Ovary (tissue), 9 donors: ENCODE data around the gene ITPKC. TPM values are rescaled to one million over a fixed set of nuclear protein-coding genes. Genes with fewer than 3 reads are reported as not detected.

Source experiments
- DNase-seq, 5 donors: peaks; one replicate each; pipeline ENCODE4 v3.0.0-alpha.2; 2019 to 2020
- H3K27ac ChIP-seq, 2 donors: fragments of 200-600 bp; one replicate each; pipeline versions ENCODE4 v1.5.1 to v1.8.0; 2019 to 2022
- H3K27me3 ChIP-seq: fragments of 200-600 bp; one replicate; pipeline ENCODE4 v1.8.0; 2022
- H3K36me3 ChIP-seq: fragments of 200-600 bp; sonication (generic); one replicate; pipeline ENCODE4 v1.5.1; 2019
- H3K4me1 ChIP-seq: one replicate; pipeline ENCODE4 v1.8.1; 2013; ENCODE audit warnings: mild to moderate bottlenecking, moderate library complexity; ENCODE audit not compliant: insufficient read depth
- H3K4me3 ChIP-seq: fragments of 200-600 bp; sonication (generic); one replicate; pipeline ENCODE4 v1.5.1; 2017
- H3K9me3 ChIP-seq, 2 donors: fragments of 200-600 bp in 1 of 2; sonication (generic) in 1 of 2; one replicate each; pipeline versions ENCODE4 v1.5.1 to v1.8.1; 2013 to 2019; ENCODE audit warnings: mild to moderate bottlenecking in 1 of 2, moderate library complexity in 1 of 2
- CTCF ChIP-seq, 3 donors: fragments of 450-650 bp in 2 of 3; fragments of 200-600 bp in 1 of 3; IDR thresholded peaks; one replicate each; pipeline versions ENCODE4 v1.5.1 to v1.8.0; 2016 to 2022; ENCODE audit warnings: antibody characterized with exemption in 3 of 3, mild to moderate bottlenecking in 1 of 3
- EP300 ChIP-seq: sonication (generic); formaldehyde crosslinking; IDR thresholded peaks from one replicate; pipeline ENCODE4 v1.6.1; 2017; ENCODE audit warnings: antibody characterized with exemption
- POLR2A ChIP-seq: fragments of 450-650 bp; IDR thresholded peaks from one replicate; pipeline ENCODE4 v1.6.1; 2017; ENCODE audit warnings: antibody characterized with exemption, mild to moderate bottlenecking, moderate library complexity
- WGBS, 3 donors: extraction: QIAGEN DNeasy Blood & Tissue Kit in 1 of 3; methylation state at CpG; one replicate each; pipeline versions ENCODE4 v1.1.5 to v1.1.7; 2013 to 2017; 5-methylcytosine and 5-hydroxymethylcytosine counted together
- intact Hi-C, 4 donors: fragments of 100-400 bp; cut with DNase I; formaldehyde crosslinking; loops; one replicate each; pipeline versions ENCODE4 v1.11.0 to v1.15.1; 2022 to 2023
- polyA plus RNA-seq, 2 donors: library from polyadenylated mRNA; stranded (reverse); fragments of 200-250 nt in 1 of 2; fragments of 350-450 nt in 1 of 2; fragmentation: Illumina TruSeq in 1 of 2; extraction: RNeasy Lipid Tissue Mini Kit (QIAGEN cat#74804) in 1 of 2; gene quantifications; one replicate each; pipeline ENCODE4 v1.2.3, GENCODE V29; 2013 to 2014
- total RNA-seq, 7 donors: library from RNA; depleted of rRNA in 2 of 7; stranded (reverse); fragments of >200 nt in 2 of 7; fragmentation: NEBNext Ultra II Directional in 3 of 7; extraction: Animal tissue kit (Norgen Biotek cat#: 25700) in 3 of 7; gene quantifications; one replicate each; pipeline versions ENCODE4 v1.1.0 to v1.2.4, GENCODE V29; 2016 to 2023
- donor health status: DM: no; HTN: no; CAD: no; lungs with moderate emphysema.
- donor health status: DM: no; HTN: no; CAD: no.
- donor health status: Bipolar disorder and iron deficiency.
- donor health status: DM: yes; HTN: yes; CAD: no.
- donor health status: DM: no; HTN: no; CAD: no.
- donor health status: DM: yes; HTN: yes; CAD: no.

The ITPKC gene
- total and polyA plus RNA-seq, 9 donors = 6.5 to 117 (median 19.1) TPM

- H3K9me3 ChIP-seq = no peaks in the 10 kb centered on the region
- H3K27ac ChIP-seq = no peak overlapping the region
- WGBS, 3 donors = 66 to 71% (median 69%) methylated on average over 18 of the region's 18 CpGs
- no peak for DNase-seq
- H3K36me3 ChIP-seq = no peaks in the 10 kb centered on the region
- no peak for TF ChIP-seq EP300
- TF ChIP-seq POLR2A = no peak
- H3K4me3 ChIP-seq = no peak overlapping the region
- intact Hi-C loops = no loop called here
- H3K4me1 ChIP-seq = no peaks in the 10 kb centered on the region
- no peaks in the 10 kb centered on the region for H3K27me3 ChIP-seq
Observed at GRCh38 chr19:40702337-40703012, 14.4 kb upstream of the ITPKC start.

- Histone ChIP-seq H3K4me1 (no peaks in the 10 kb centered on the region), H3K4me3 (no peak overlapping the region), H3K36me3 (no peaks in the 10 kb centered on the region), H3K9me3 (no peaks in the 10 kb centered on the region), H3K27ac (no peak overlapping the region), H3K27me3 (no peaks in the 10 kb centered on the region)
- 85 to 92% (median 88%) methylated on average over 24 of the region's 24 CpGs for WGBS, 3 donors
- intact Hi-C loops = no loop called here
- TF ChIP-seq CTCF (IDR thresholded peaks at IDR 0.05) = no peak
- no peak for DNase-seq
Observed at GRCh38 chr19:40703029-40703755, 13.7 kb upstream of the ITPKC start.

GRCh38 chr19:40704491-40705361, 12.2 kb upstream of the ITPKC start:
- 89 to 91% (median 89%) methylated on average over 18 of the region's 18 CpGs for WGBS, 3 donors
- no peaks in the 10 kb centered on the region for H3K36me3 ChIP-seq

GRCh38 chr19:40705362-40705651, 11.6 kb upstream of the ITPKC start:
- Histone ChIP-seq H3K36me3 (no peaks in the 10 kb centered on the region), H3K4me3 (no peak overlapping the region), H3K9me3 (no peaks in the 10 kb centered on the region), H3K27me3 (no peaks in the 10 kb centered on the region), H3K4me1 (no peaks in the 10 kb centered on the region), H3K27ac (no peak overlapping the region)
- intact Hi-C loops = no loop called here
- DNase-seq = no peak
- no peak for TF ChIP-seq POLR2A
- no peak for TF ChIP-seq CTCF (IDR thresholded peaks at IDR 0.05)
- no peak for TF ChIP-seq EP300
- WGBS, 3 donors = 77 to 88% (median 85%) methylated on average over 9 of the region's 9 CpGs

More at GRCh38 chr19:40704491-40705361, 12.2 kb upstream of the ITPKC start:
- DNase-seq = no peak
- H3K27me3 ChIP-seq = no peaks in the 10 kb centered on the region
- H3K27ac ChIP-seq = no peak overlapping the region
- no peaks in the 10 kb centered on the region for H3K4me1 ChIP-seq
- no peaks in the 10 kb centered on the region for H3K9me3 ChIP-seq
- TF ChIP-seq EP300 (no peak), POLR2A (no peak), CTCF (IDR thresholded peaks at IDR 0.05) (no peak)
- no peak overlapping the region for H3K4me3 ChIP-seq
- intact Hi-C loops = no loop called here
